HepG2 (cell line): ENCODE data around the gene THOC6. TPM values are rescaled to one million over a fixed set of nuclear protein-coding genes. Genes with fewer than 3 reads are reported as not detected.

Experiments
- AGO2 ChIP-seq: fragments of 200-400 bp; formaldehyde crosslinking; optimal IDR thresholded peaks from 2 replicates; pipeline ENCODE3; 2017; ENCODE audit warnings: mild to moderate bottlenecking, low read depth, low read length, moderate library complexity
- CC2D1A ChIP-seq: sonication (generic); formaldehyde crosslinking; IDR thresholded peaks from 2 replicates; pipeline ENCODE4 v1.8.1; 2023; ENCODE audit warnings: mild to moderate bottlenecking, missing genetic modification reagents
- CREBL2 ChIP-seq: sonication (generic); formaldehyde crosslinking; IDR thresholded peaks from 2 replicates; pipeline ENCODE4 v1.8.1; 2023; ENCODE audit warnings: missing genetic modification reagents, mild to moderate bottlenecking, borderline replicate concordance
- GTF3A ChIP-seq: sonication (generic); formaldehyde crosslinking; conservative IDR thresholded peaks from 2 replicates; pipeline ENCODE4 v1.4.0; 2020; ENCODE audit warnings: mild to moderate bottlenecking, missing genetic modification reagents
- HMGXB4 ChIP-seq, 2 experiments: sonication (generic) in 1 of 2; formaldehyde crosslinking in 1 of 2; IDR thresholded peaks; 2 replicates each; pipeline versions ENCODE4 v1.4.0 to v1.6.1; 2018 to 2020; ENCODE audit warnings: missing genetic modification reagents in 2 of 2, borderline replicate concordance in 1 of 2, low read depth in 1 of 2, mild to moderate bottlenecking in 1 of 2, missing biosample characterization in 1 of 2
- JARID2 ChIP-seq: sonication (generic); formaldehyde crosslinking; IDR thresholded peaks from 2 replicates; pipeline ENCODE4 v1.8.1; 2023; ENCODE audit warnings: missing genetic modification reagents, inconsistent platforms; ENCODE audit not compliant: insufficient replicate concordance
- KLF11 ChIP-seq: IDR thresholded peaks from 2 replicates; pipeline ENCODE4 v1.6.1; 2016; ENCODE audit warnings: missing compliant biosample characterization
- RBFOX2 ChIP-seq: fragments of 200-400 bp; formaldehyde crosslinking; IDR thresholded peaks from 2 replicates; pipeline ENCODE4 v1.6.1; 2017; ENCODE audit warnings: low read depth, mild to moderate bottlenecking, low read length
- SAFB2 ChIP-seq: sonication (generic); formaldehyde crosslinking; IDR thresholded peaks from 2 replicates; pipeline ENCODE4 v1.5.1; 2020; ENCODE audit warnings: missing genetic modification reagents, low read depth, mild to moderate bottlenecking, borderline replicate concordance
- SALL2 ChIP-seq: sonication (generic); formaldehyde crosslinking; IDR thresholded peaks from 2 replicates; pipeline ENCODE4 v1.8.1; 2023; ENCODE audit warnings: mild to moderate bottlenecking, missing genetic modification reagents, inconsistent platforms
- SMAD1 ChIP-seq: sonication (generic); formaldehyde crosslinking; IDR thresholded peaks from 2 replicates; pipeline ENCODE4 v1.4.0; 2020; ENCODE audit warnings: missing genetic modification reagents, low read depth, mild to moderate bottlenecking, borderline replicate concordance
- STAG1 ChIP-seq: sonication (generic); formaldehyde crosslinking; IDR thresholded peaks from 2 replicates; pipeline ENCODE4 v1.4.0; 2020; ENCODE audit warnings: missing genetic modification reagents
- TFDP2 ChIP-seq: sonication (generic); formaldehyde crosslinking; IDR thresholded peaks from 2 replicates; pipeline ENCODE4 v1.4.0; 2020; ENCODE audit warnings: missing genetic modification reagents
- TGIF2 ChIP-seq: IDR thresholded peaks from 2 replicates; pipeline ENCODE4 v1.6.1; 2016; ENCODE audit warnings: control low read depth, missing compliant biosample characterization
- TIGD3 ChIP-seq: sonication (generic); formaldehyde crosslinking; IDR thresholded peaks from 2 replicates; pipeline ENCODE4 v1.5.1; 2020; ENCODE audit warnings: mild to moderate bottlenecking, missing genetic modification reagents, borderline replicate concordance
- TRIM24 ChIP-seq: sonication (generic); formaldehyde crosslinking; IDR thresholded peaks from 2 replicates; pipeline ENCODE4 v1.8.0; 2022; ENCODE audit warnings: mild to moderate bottlenecking, missing genetic modification reagents
- ZBTB44 ChIP-seq: sonication (generic); formaldehyde crosslinking; IDR thresholded peaks from 2 replicates; pipeline ENCODE4 v1.4.0; 2020; ENCODE audit warnings: missing genetic modification reagents
- ZNF33A ChIP-seq: sonication (generic); formaldehyde crosslinking; IDR thresholded peaks from 2 replicates; pipeline ENCODE4 v1.5.1; 2020; ENCODE audit warnings: missing genetic modification reagents, mild to moderate bottlenecking, moderate library complexity, borderline replicate concordance
- ZNF644 ChIP-seq: IDR thresholded peaks from 2 replicates; pipeline ENCODE4 v1.6.1; 2016; ENCODE audit warnings: low read depth
- ZNF674 ChIP-seq: sonication (generic); formaldehyde crosslinking; IDR thresholded peaks from 2 replicates; pipeline ENCODE4 v1.5.0; 2020; ENCODE audit warnings: low read depth, mild to moderate bottlenecking, missing genetic modification reagents
- polyA plus RNA-seq, 8 experiments: library from polyadenylated mRNA; depleted of rRNA in 3 of 8; stranded (reverse) in 7 of 8; unstranded in 1 of 8; fragments of >200 nt; fragmentation: Illumina TruSeq in 4 of 8; extraction: Trizol in 4 of 8; gene quantifications; 2 replicates each; pipeline versions ENCODE4 v1.2.1 to v1.2.3, GENCODE V29; 2011 to 2016; ENCODE audit warnings: low read depth in 4 of 8, missing spikeins in 1 of 8, mixed read lengths in 1 of 8; ENCODE audit not compliant: insufficient read depth in 1 of 8
- total RNA-seq, 5 experiments: library from RNA; depleted of rRNA; stranded (reverse); fragments of >200 nt; fragmentation: Illumina TruSeq; extraction: Trizol; gene quantifications; 2 replicates each; pipeline ENCODE4 v1.2.3, GENCODE V29; 2016; ENCODE audit warnings: low read depth in 1 of 5
- TF ChIP-seq, protein P1 (sequence below): sonication (generic); formaldehyde crosslinking; IDR thresholded peaks from 2 replicates; pipeline ENCODE4 v1.8.0; 2022; ENCODE audit warnings: mild to moderate bottlenecking, missing genetic modification reagents, moderate library complexity

Gene THOC6
- total and polyA plus RNA-seq, 2 of the 13 experiments (the other 11 are each of a cell fraction or from before 2014, with no cell fraction given) = 32.1 to 37.0 TPM

DNA sequence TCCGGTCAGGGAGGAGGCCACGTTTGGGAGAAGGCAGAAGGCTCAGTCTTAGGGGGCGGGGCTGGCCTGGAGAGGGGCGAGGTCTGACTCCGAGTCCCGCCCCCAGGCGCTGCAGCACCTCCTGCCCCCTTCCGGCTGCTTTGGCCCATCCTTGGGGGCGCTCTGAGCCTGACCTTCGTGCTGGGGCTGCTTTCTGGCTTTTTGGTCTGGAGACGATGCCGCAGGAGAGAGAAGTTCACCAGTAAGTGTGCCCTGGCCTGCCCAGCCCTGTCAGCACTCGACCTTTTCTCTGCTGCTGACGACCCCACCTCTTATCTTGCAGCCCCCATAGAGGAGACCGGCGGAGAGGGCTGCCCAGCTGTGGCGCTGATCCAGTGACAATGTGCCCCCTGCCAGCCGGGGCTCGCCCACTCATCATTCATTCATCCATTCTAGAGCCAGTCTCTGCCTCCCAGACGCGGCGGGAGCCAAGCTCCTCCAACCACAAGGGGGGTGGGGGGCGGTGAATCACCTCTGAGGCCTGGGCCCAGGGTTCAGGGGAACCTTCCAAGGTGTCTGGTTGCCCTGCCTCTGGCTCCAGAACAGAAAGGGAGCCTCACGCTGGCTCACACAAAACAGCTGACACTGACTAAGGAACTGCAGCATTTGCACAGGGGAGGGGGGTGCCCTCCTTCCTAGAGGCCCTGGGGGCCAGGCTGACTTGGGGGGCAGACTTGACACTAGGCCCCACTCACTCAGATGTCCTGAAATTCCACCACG, 2.2 kb upstream of the THOC6 start (continued):
- TF ChIP-seq RBFOX2 (peak; percentile 73), AGO2 (peak; percentile 73), JARID2 (CRISPR knock-in tag) (no peak), TFDP2 (CRISPR knock-in tag) (no peak), TRIM24 (CRISPR knock-in tag) (no peak), TIGD3 (CRISPR knock-in tag) (no peak), TGIF2 (CRISPR knock-in tag) (no peak), SMAD1 (CRISPR knock-in tag) (no peak), HMGXB4 (CRISPR knock-in tag; IDR thresholded peaks at IDR 0.05; ENCODE audit: borderline replicate concordance in 1 of 2, low read depth in 1 of 2) (peak in 1 of 2 experiments; percentile 45; a peak in 1 of 4 replicates), CC2D1A (CRISPR knock-in tag) (no peak), ZNF644 (no peak), STAG1 (CRISPR knock-in tag) (0 out of 2 replicates have a peak, but pooled peaks have one; percentile 7), ZNF674 (CRISPR knock-in tag) (no peak), ZBTB44 (no peak), SALL2 (0 out of 2 replicates have a peak, but pooled peaks have one; percentile 14), CREBL2 (CRISPR knock-in tag) (no peak), GTF3A (CRISPR knock-in tag) (0 out of 2 replicates have a peak, but pooled peaks have one; percentile 7), SAFB2 (CRISPR knock-in tag) (peak; percentile 1; the same call in 1 of the 2 replicates), ZNF33A (CRISPR knock-in tag) (no peak), KLF11 (no peak)
- TF ChIP-seq, protein P1, sequence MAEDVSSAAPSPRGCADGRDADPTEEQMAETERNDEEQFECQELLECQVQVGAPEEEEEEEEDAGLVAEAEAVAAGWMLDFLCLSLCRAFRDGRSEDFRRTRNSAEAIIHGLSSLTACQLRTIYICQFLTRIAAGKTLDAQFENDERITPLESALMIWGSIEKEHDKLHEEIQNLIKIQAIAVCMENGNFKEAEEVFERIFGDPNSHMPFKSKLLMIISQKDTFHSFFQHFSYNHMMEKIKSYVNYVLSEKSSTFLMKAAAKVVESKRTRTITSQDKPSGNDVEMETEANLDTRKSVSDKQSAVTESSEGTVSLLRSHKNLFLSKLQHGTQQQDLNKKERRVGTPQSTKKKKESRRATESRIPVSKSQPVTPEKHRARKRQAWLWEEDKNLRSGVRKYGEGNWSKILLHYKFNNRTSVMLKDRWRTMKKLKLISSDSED (CRISPR knock-in tag) = 0 out of 2 replicates have a peak, but pooled peaks have one; percentile 30
